H1 (cell line): ENCODE data around the gene AP3B2. TPM values are rescaled to one million over a fixed set of nuclear protein-coding genes. Genes with fewer than 3 reads are reported as not detected.
A peak's percentile ranks its signal among the peaks of the same experiment; 100 is the strongest.

ENCODE experiments used
- CTCF ChIA-PET: fragments of 300-600 bp; sonication (Branson Sonifier 250); formaldehyde crosslinking; loops from one replicate; lab custom pipeline; 2021; ENCODE audit not compliant: partially characterized antibody; lab: Charles Lee
- POLR2A ChIA-PET: fragments of 300-600 bp; sonication (Branson Sonifier 250); formaldehyde crosslinking; loops from one replicate; lab custom pipeline; 2021; ENCODE audit warnings: inconsistent platforms; ENCODE audit not compliant: partially characterized antibody; lab: Charles Lee
- DNase-seq, 2 experiments: peaks; one replicate each; pipeline versions ENCODE4 v3.0.0 to v3.0.0-alpha.2; 2010 to 2022; ENCODE audit warnings: low spot score in 2 of 2, low read depth in 1 of 2, mixed read lengths in 1 of 2
- FAIRE-seq: peaks from 2 replicates; lab custom pipeline; 2011; peaks lifted over from hg19 to GRCh38; lab: Jason Lieb, UNC
- H2AFZ ChIP-seq: 2 replicates; pipeline ENCODE4 v1.8.1; 2012; ENCODE audit warnings: low read length, inconsistent platforms
- H2AK5ac ChIP-seq: 2 replicates; pipeline ENCODE4 v1.6.1; 2013; ENCODE audit warnings: low read depth, low read length
- H2BK120ac ChIP-seq: replicated peaks from 2 replicates; pipeline ENCODE3; 2013; ENCODE audit warnings: low read depth, low read length, inconsistent platforms
- H2BK12ac ChIP-seq: 2 replicates; pipeline ENCODE4 v1.6.1; 2013; ENCODE audit warnings: low read depth, low read length
- H2BK15ac ChIP-seq: 2 replicates; pipeline ENCODE4 v1.6.1; 2013; ENCODE audit warnings: low read length
- H2BK20ac ChIP-seq: 2 replicates; pipeline ENCODE4 v1.6.1; 2013; ENCODE audit warnings: low read length
- H2BK5ac ChIP-seq: 2 replicates; pipeline ENCODE4 v1.6.1; 2013; ENCODE audit warnings: low read depth, low read length
- H3K14ac ChIP-seq: 2 replicates; pipeline ENCODE4 v1.6.1; 2013; ENCODE audit warnings: inconsistent platforms; ENCODE audit not compliant: insufficient read length
- H3K18ac ChIP-seq: 2 replicates; pipeline ENCODE4 v1.6.1; 2013; ENCODE audit warnings: low read length; ENCODE audit errors: extremely low read depth
- H3K23ac ChIP-seq: 2 replicates; pipeline ENCODE4 v1.6.1; 2013; ENCODE audit warnings: inconsistent platforms; ENCODE audit not compliant: insufficient read length
- H3K23me2 ChIP-seq: 2 replicates; pipeline ENCODE4 v1.6.1; 2013; ENCODE audit warnings: low read depth, low read length
- H3K27ac ChIP-seq: 2 replicates; pipeline ENCODE4 v1.6.1; 2011; ENCODE audit warnings: low read depth, low read length, inconsistent platforms
- H3K27me3 ChIP-seq, 4 experiments: replicated peaks in 1 of 4; 1 replicate in 1 of 4; 2 replicates in 3 of 4; pipeline versions ENCODE4 v1.6.1 to v1.8.1; 2011 to 2013; ENCODE audit warnings: low read length in 3 of 4, mild to moderate bottlenecking in 3 of 4, inconsistent platforms in 2 of 4, mixed read lengths in 2 of 4, moderate library complexity in 1 of 4; ENCODE audit not compliant: control insufficient read depth in 3 of 4, insufficient read depth in 3 of 4; ENCODE audit errors: extremely low read depth in 1 of 4
- H3K36me3 ChIP-seq, 4 experiments: 2 replicates each; pipeline versions ENCODE4 v1.6.1 to v1.8.1; 2011 to 2013; ENCODE audit warnings: mild to moderate bottlenecking in 4 of 4, low read length in 3 of 4, moderate library complexity in 2 of 4, control low read depth in 1 of 4, inconsistent platforms in 1 of 4; ENCODE audit not compliant: insufficient read depth in 4 of 4, control insufficient read depth in 2 of 4
- H3K4ac ChIP-seq: replicated peaks from 2 replicates; pipeline ENCODE3; 2013; ENCODE audit warnings: low read length, low read depth, mixed read lengths, inconsistent platforms; ENCODE audit not compliant: insufficient read length
- H3K4me1 ChIP-seq, 4 experiments: replicated peaks in 1 of 4; 1 replicate in 1 of 4; 2 replicates in 3 of 4; pipeline versions ENCODE4 v1.6.1 to v1.8.1; 2011 to 2013; ENCODE audit warnings: low read length in 3 of 4, inconsistent platforms in 2 of 4, mixed read lengths in 1 of 4; ENCODE audit not compliant: insufficient read depth in 4 of 4, control insufficient read depth in 3 of 4
- H3K4me2 ChIP-seq, 2 experiments: 2 replicates each; pipeline versions ENCODE4 v1.6.1 to v1.8.1; 2011 to 2013; ENCODE audit warnings: low read depth in 2 of 2, low read length in 2 of 2, control low read depth in 1 of 2, inconsistent platforms in 1 of 2, mild to moderate bottlenecking in 1 of 2; ENCODE audit not compliant: insufficient read depth in 1 of 2
- H3K4me3 ChIP-seq, 4 experiments: fragments of 200-600, 300-600 bp in 1 of 4; sonication (generic), shearing (Covaris generic), sonication (Bioruptor Twin) in 1 of 4; 2 replicates each; pipeline versions ENCODE4 v1.5.1 to v1.8.1; 2011 to 2016; ENCODE audit warnings: low read length in 4 of 4, low read depth in 3 of 4, control low read depth in 2 of 4, inconsistent platforms in 2 of 4, mild to moderate bottlenecking in 2 of 4, mixed read lengths in 1 of 4, moderate library complexity in 1 of 4; ENCODE audit not compliant: insufficient read depth in 2 of 4; ENCODE audit errors: extremely low read depth in 1 of 4
- H3K56ac ChIP-seq: replicated peaks from 2 replicates; pipeline ENCODE3; 2013; ENCODE audit warnings: low read depth, mild to moderate bottlenecking, mixed read lengths, low read length, inconsistent platforms; ENCODE audit not compliant: insufficient read length
- H3K79me1 ChIP-seq: 2 replicates; pipeline ENCODE4 v1.6.1; 2013; ENCODE audit warnings: low read depth, low read length, control low read depth
- H3K79me2 ChIP-seq, 2 experiments: 2 replicates each; pipeline versions ENCODE4 v1.6.1 to v1.8.1; 2012 to 2013; ENCODE audit warnings: low read length in 2 of 2, mild to moderate bottlenecking in 2 of 2, inconsistent platforms in 1 of 2; ENCODE audit not compliant: insufficient read depth in 2 of 2, control insufficient read depth in 1 of 2
- H3K9ac ChIP-seq, 4 experiments: replicated peaks in 1 of 4; 1 replicate in 1 of 4; 2 replicates in 3 of 4; pipeline versions ENCODE4 v1.6.1 to v1.8.1; 2011 to 2013; ENCODE audit warnings: low read depth in 3 of 4, low read length in 3 of 4, control low read depth in 2 of 4, mild to moderate bottlenecking in 2 of 4, moderate library complexity in 2 of 4, inconsistent platforms in 1 of 4; ENCODE audit errors: extremely low read depth in 1 of 4
- H3K9me3 ChIP-seq, 2 experiments: 2 replicates each; pipeline versions ENCODE4 v1.6.1 to v1.8.1; 2012 to 2013; ENCODE audit warnings: mild to moderate bottlenecking in 2 of 2, moderate library complexity in 2 of 2, control low read depth in 1 of 2, inconsistent platforms in 1 of 2, low read depth in 1 of 2, low read length in 1 of 2, mixed read lengths in 1 of 2; ENCODE audit not compliant: insufficient read depth in 2 of 2
- H4K20me1 ChIP-seq, 2 experiments: replicated peaks in 1 of 2; 2 replicates each; pipeline versions ENCODE3 to v1.8.1; 2011 to 2013; ENCODE audit warnings: inconsistent platforms in 2 of 2, low read length in 2 of 2, mild to moderate bottlenecking in 1 of 2; ENCODE audit not compliant: insufficient read depth in 2 of 2, control insufficient read depth in 1 of 2
- H4K5ac ChIP-seq: 2 replicates; pipeline ENCODE4 v1.6.1; 2013; ENCODE audit warnings: low read length, low read depth, mixed read lengths, inconsistent platforms; ENCODE audit not compliant: insufficient read length
- H4K8ac ChIP-seq: 2 replicates; pipeline ENCODE4 v1.8.0; 2013; ENCODE audit warnings: mild to moderate bottlenecking, moderate library complexity, low read length, inconsistent platforms; ENCODE audit not compliant: insufficient read depth; ENCODE audit errors: extremely low read depth
- H4K91ac ChIP-seq: replicated peaks from 2 replicates; pipeline ENCODE3; 2013; ENCODE audit warnings: low read length, mixed read lengths, inconsistent platforms; ENCODE audit not compliant: insufficient read length
- BCL11A ChIP-seq, 2 experiments: IDR thresholded peaks; one replicate each; pipeline ENCODE4 v1.6.1; 2011; ENCODE audit warnings: low read depth in 2 of 2, low read length in 2 of 2, mild to moderate bottlenecking in 2 of 2
- CTCF ChIP-seq, 3 experiments: IDR thresholded peaks; 1 replicate in 2 of 3; 2 replicates in 1 of 3; pipeline versions ENCODE4 v1.5.1 to v1.6.1; 2011; ENCODE audit warnings: low read length in 3 of 3, mild to moderate bottlenecking in 3 of 3, inconsistent platforms in 2 of 3, low read depth in 1 of 3, moderate library complexity in 1 of 3; ENCODE audit not compliant: insufficient read depth in 1 of 3; ENCODE audit errors: control extremely low read depth in 1 of 3
- HDAC2 ChIP-seq, 2 experiments: fragments of 300-600 bp in 1 of 2; sonication (generic) in 1 of 2; IDR thresholded peaks; 2 replicates each; pipeline ENCODE4 v1.6.1; 2011 to 2012; ENCODE audit warnings: low read depth in 2 of 2, low read length in 2 of 2, mild to moderate bottlenecking in 2 of 2, moderate library complexity in 2 of 2, borderline replicate concordance in 1 of 2, inconsistent platforms in 1 of 2
- KDM4A ChIP-seq: IDR thresholded peaks from one replicate; pipeline ENCODE4 v1.7.1; 2012; ENCODE audit warnings: low read depth, mild to moderate bottlenecking, moderate library complexity, low read length, inconsistent platforms; ENCODE audit not compliant: severe bottlenecking
- MAX ChIP-seq: IDR thresholded peaks from 2 replicates; pipeline ENCODE4 v1.6.1; 2012; ENCODE audit warnings: inconsistent platforms
- SRF ChIP-seq: IDR thresholded peaks from 2 replicates; pipeline ENCODE4 v1.6.1; 2011; ENCODE audit warnings: mild to moderate bottlenecking, low read depth, low read length, moderate library complexity
- TAF1 ChIP-seq: IDR thresholded peaks from 2 replicates; pipeline ENCODE4 v1.6.1; 2011; ENCODE audit warnings: mild to moderate bottlenecking, low read depth, low read length
- WGBS, 2 experiments: shearing (Covaris generic) in 1 of 2; methylation state at CpG; one replicate each; pipeline versions ENCODE4 v1.1.6 to v1.1.7; 2013 to 2015; ENCODE audit warnings: low lambda C conversion rate in 2 of 2, mixed read lengths in 2 of 2, inconsistent platforms in 1 of 2, low coverage in 1 of 2, missing lambda C conversion rate in 1 of 2; ENCODE audit not compliant: insufficient replicate concordance in 2 of 2, insufficient coverage in 1 of 2, insufficient read length in 1 of 2; ENCODE audit errors: extremely low coverage in 1 of 2, missing lambda C conversion rate in 1 of 2; 5-methylcytosine and 5-hydroxymethylcytosine counted together
- polyA plus RNA-seq, 7 experiments: library from polyadenylated mRNA; depleted of rRNA in 3 of 7; stranded (reverse) in 5 of 7; unstranded in 2 of 7; fragments of >200 nt in 5 of 7; fragments of 200-250 nt in 2 of 7; gene quantifications; 1 replicate in 5 of 7; 2 replicates in 1 of 7; 4 replicates in 1 of 7; pipeline versions ENCODE4 v1.2.1 to v1.2.3, GENCODE V29; 2011 to 2013; ENCODE audit warnings: missing spikeins in 2 of 7, mixed read lengths in 2 of 7
- total RNA-seq: library from RNA; stranded (reverse); fragmentation: NEBNext Ultra II Directional; extraction: Animal tissue kit (Norgen Biotek cat#: 25700); gene quantifications from 2 replicates; pipeline ENCODE4 v1.2.1, GENCODE V29; 2021

AP3B2 gene
- total and polyA plus RNA-seq, 2 of the 8 experiments (the other 6 are each of a cell fraction or from before 2014, with no cell fraction given): 21.8 to 25.7 TPM

- DNase-seq (peak in 1 of 2 experiments; percentile 76), FAIRE-seq (no peak)
- peak overlapping the region in 2 of 4 experiments; percentile 8 to 54; a peak in 4 of 8 replicates for H3K4me3 ChIP-seq
- no peak overlapping the region for H2BK5ac ChIP-seq
- no peak overlapping the region for H3K27ac ChIP-seq
- peaks cover 9% of the 10 kb centered on the region; the same call in 1 of the 2 replicates for H3K23me2 ChIP-seq
- H3K27me3 ChIP-seq: peaks cover 27 to 55% (median 50%) of the 10 kb centered on the region in 4 experiments
- H3K4ac ChIP-seq: no peak overlapping the region
- 36% methylated on average over 44 of the region's 56 CpGs; no CpG with 5 or more reads in 1 of the 2 experiments for WGBS, 2 experiments
- no peaks in the 10 kb centered on the region for H3K79me2 ChIP-seq
- no peak overlapping the region for H2AK5ac ChIP-seq
- H3K14ac ChIP-seq: no peak overlapping the region
- H2AFZ ChIP-seq: no peak overlapping the region
- H3K79me1 ChIP-seq: no peaks in the 10 kb centered on the region
- H4K20me1 ChIP-seq: peaks cover 0 to 4% of the 10 kb centered on the region in 2 experiments
- CTCF ChIA-PET: interaction anchor here (0.9 to 1.0 kb wide), 2 partner anchors 24 to 35 kb away, joined by 3 to 4 read pairs; no protein-coding TSS in a partner anchor
- H4K8ac ChIP-seq: peak overlapping the region; percentile 14
- peaks cover 0 to 6% (median 0%) of the 10 kb centered on the region in 4 experiments; a peak in 1 of 8 replicates for H3K36me3 ChIP-seq
- H3K9me3 ChIP-seq: peaks cover 0 to 7% of the 10 kb centered on the region in 2 experiments; a peak in 2 of 4 replicates
- H2BK15ac ChIP-seq: no peak overlapping the region
- H3K18ac ChIP-seq: no peak overlapping the region
- peak overlapping the region; percentile 64 to 69 for H3K4me2 ChIP-seq
- H3K4me1 ChIP-seq: peaks cover 0 to 5% (median 3%) of the 10 kb centered on the region in 4 experiments; a peak in 4 of 7 replicates
- no peak overlapping the region for H4K5ac ChIP-seq
- H4K91ac ChIP-seq: no peak overlapping the region
- H2BK12ac ChIP-seq: no peak overlapping the region
- POLR2A ChIA-PET: interaction anchor here (0.9 to 1.0 kb wide), 2 partner anchors 106 to 107 kb away, joined by 3 to 4 read pairs; partner anchors contain the start of gene RPS17
- no peak overlapping the region for H3K23ac ChIP-seq
- no peak overlapping the region for H2BK120ac ChIP-seq
- no peak overlapping the region for H3K9ac ChIP-seq
- no peak overlapping the region for H2BK20ac ChIP-seq
- H3K56ac ChIP-seq: no peak overlapping the region
- TF ChIP-seq CTCF (IDR thresholded peaks at IDR 0.05; ENCODE audit: control extremely low read depth in 1 of 3, insufficient read depth in 1 of 3, low read depth in 1 of 3, low read length in 3 of 3): no peak
- TF ChIP-seq HDAC2 (IDR thresholded peaks at IDR 0.05; ENCODE audit: borderline replicate concordance in 1 of 2, low read depth in 2 of 2, low read length in 2 of 2): no peak
- peak; percentile 48 for TF ChIP-seq KDM4A
- no peak for TF ChIP-seq MAX
- TF ChIP-seq SRF: no peak
- TF ChIP-seq TAF1: no peak
- no peak for TF ChIP-seq BCL11A (IDR thresholded peaks at IDR 0.05; ENCODE audit: low read depth in 2 of 2, low read length in 2 of 2)
Observed at GRCh38 chr15:82646250-82647044, 63.2 kb downstream of the AP3B2 start.
